GM10266 (cell line): ENCODE measurements around the gene CDH15.

Experiments
- DNase-seq: peaks from one replicate; pipeline ENCODE4 v3.0.0; 2012; ENCODE audit errors: extremely low spot score
- CTCF ChIP-seq: IDR thresholded peaks from 2 replicates; pipeline ENCODE4 v1.5.1; 2012; ENCODE audit warnings: mild to moderate bottlenecking, low read depth; ENCODE audit not compliant: control insufficient read depth, insufficient read depth; ENCODE audit errors: missing control alignments

CDH15 gene

GRCh38 chr16:89157778-89158177, 13.8 kb upstream of the CDH15 start:
- DNase-seq, result no peak
- TF ChIP-seq CTCF, result no peak

- no peak for DNase-seq
These were observed 12.3 kb upstream of the CDH15 start for GRCh38 chr16:89159066-89159849.

GRCh38 chr16:89159850-89160354, 11.6 kb upstream of the CDH15 start:
- DNase-seq, result no peak
- TF ChIP-seq CTCF, result no peak

More at GRCh38 chr16:89159066-89159849, 12.3 kb upstream of the CDH15 start:
- no peak for TF ChIP-seq CTCF

- no peak for DNase-seq
These were observed 10.4 kb upstream of the CDH15 start for GRCh38 chr16:89160977-89161701.

GRCh38 chr16:89161763-89162713, 9.5 kb upstream of the CDH15 start:
- no peak for DNase-seq
- no peak for TF ChIP-seq CTCF

More at GRCh38 chr16:89160977-89161701, 10.4 kb upstream of the CDH15 start:
- no peak for TF ChIP-seq CTCF

GRCh38 chr16:89163297-89163696, 8.3 kb upstream of the CDH15 start:
- no peak for DNase-seq
- TF ChIP-seq CTCF, result no peak
